HG03432 (cell line): ENCODE data around the gene MIA.
"Not testable (repeated sequence)": the region's sequence is repeated elsewhere in the genome, so short reads cannot be mapped to it uniquely, and the experiment has no call there.

Experiments
- ATAC-seq: cut with Tn5 transposase; IDR thresholded peaks from one replicate; pipeline ENCODE4 v1.9.1; 2021; ENCODE audit warnings: mild to moderate bottlenecking, moderate library complexity; ENCODE audit not compliant: unreplicated experiment

The MIA gene

GRCh38 chr19:40777937-40778705, 2.8 kb downstream of the MIA start, which contains the start of gene RAB4B:
Gene RAB4B, plus strand, starts transcription at chr19:40778247. Its CDS starts 129 bp downstream, at chr19:40778376.
- peak; percentile 65 for ATAC-seq

- no peak for ATAC-seq
These were observed 3.5 kb downstream of the MIA start for GRCh38 chr19:40778706-40779284.

- no peak for ATAC-seq
These were observed 5.3 kb downstream of the MIA start for GRCh38 chr19:40780582-40780981.

- no peak for ATAC-seq
These were observed 5.8 kb downstream of the MIA start for GRCh38 chr19:40781140-40781539.

GRCh38 chr19:40783711-40784110, 8.4 kb downstream of the MIA start:
- no peak for ATAC-seq

GRCh38 chr19:40784146-40784545, 8.8 kb downstream of the MIA start:
- not testable (repeated sequence) for ATAC-seq

- ATAC-seq = no peak
These were observed 10.2 kb downstream of the MIA start for GRCh38 chr19:40785526-40785925.

- no peak for ATAC-seq
These were observed 11.0 kb downstream of the MIA start for GRCh38 chr19:40786060-40787037.

GRCh38 chr19:40791349-40791748, 16.0 kb downstream of the MIA start:
- no peak for ATAC-seq

- ATAC-seq = no peak
These were observed 16.7 kb downstream of the MIA start for GRCh38 chr19:40791996-40792395.

- no peak for ATAC-seq
These were observed 22.0 kb downstream of the MIA start for GRCh38 chr19:40797166-40797962.

GRCh38 chr19:40797963-40798682, 22.8 kb downstream of the MIA start:
- ATAC-seq = peak; percentile 24

- peak; percentile 77 for ATAC-seq
These were observed 23.6 kb downstream of the MIA start, which contains the start of gene EGLN2 for GRCh38 chr19:40798683-40799557. Gene EGLN2, plus strand, starts transcription at chr19:40799191. Its CDS starts 1,382 bp downstream, at chr19:40800573.

GRCh38 chr19:40799558-40800338, 24.4 kb downstream of the MIA start:
- ATAC-seq = no peak

- ATAC-seq = no peak
These were observed 25.1 kb downstream of the MIA start for GRCh38 chr19:40800339-40800996.

- ATAC-seq = no peak
These were observed 25.7 kb downstream of the MIA start for GRCh38 chr19:40800997-40801377.
